ENCODE data around the gene ACTR8. TPM values are rescaled to one million over a fixed set of nuclear protein-coding genes. Genes with fewer than 3 reads are reported as not detected.

The ACTR8 gene
- total RNA-seq, 1 experiment from 2014 or later, result 35.2 TPM

- TF ChIP-seq, protein P1, sequence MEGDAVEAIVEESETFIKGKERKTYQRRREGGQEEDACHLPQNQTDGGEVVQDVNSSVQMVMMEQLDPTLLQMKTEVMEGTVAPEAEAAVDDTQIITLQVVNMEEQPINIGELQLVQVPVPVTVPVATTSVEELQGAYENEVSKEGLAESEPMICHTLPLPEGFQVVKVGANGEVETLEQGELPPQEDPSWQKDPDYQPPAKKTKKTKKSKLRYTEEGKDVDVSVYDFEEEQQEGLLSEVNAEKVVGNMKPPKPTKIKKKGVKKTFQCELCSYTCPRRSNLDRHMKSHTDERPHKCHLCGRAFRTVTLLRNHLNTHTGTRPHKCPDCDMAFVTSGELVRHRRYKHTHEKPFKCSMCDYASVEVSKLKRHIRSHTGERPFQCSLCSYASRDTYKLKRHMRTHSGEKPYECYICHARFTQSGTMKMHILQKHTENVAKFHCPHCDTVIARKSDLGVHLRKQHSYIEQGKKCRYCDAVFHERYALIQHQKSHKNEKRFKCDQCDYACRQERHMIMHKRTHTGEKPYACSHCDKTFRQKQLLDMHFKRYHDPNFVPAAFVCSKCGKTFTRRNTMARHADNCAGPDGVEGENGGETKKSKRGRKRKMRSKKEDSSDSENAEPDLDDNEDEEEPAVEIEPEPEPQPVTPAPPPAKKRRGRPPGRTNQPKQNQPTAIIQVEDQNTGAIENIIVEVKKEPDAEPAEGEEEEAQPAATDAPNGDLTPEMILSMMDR (IDR thresholded peaks at IDR 0.05; ENCODE audit: insufficient read depth in 1 of 2, low read depth in 1 of 2, low read length in 1 of 2, severe bottlenecking in 1 of 2, unreplicated experiment in 1 of 2), result no peak
- Histone ChIP-seq H3K36me3 (ENCODE audit: control insufficient read depth, insufficient read depth, low read length) (peaks cover 2% of the 10 kb centered on the region; the same call in 1 of the 2 replicates), H3K9me3 (no peaks in the 10 kb centered on the region), H3K27me3 (replicated peaks; ENCODE audit: control insufficient read depth, insufficient read depth, low read length) (no peaks in the 10 kb centered on the region), H3K4me1 (peaks cover 13% of the 10 kb centered on the region), H3K4me3 (ENCODE audit: low read depth, low read length) (peak overlapping the region; percentile 81)
- no peaks in the 10 kb centered on the region for H3K27me3 Mint-ChIP-seq (ENCODE audit: insufficient read depth, unreplicated experiment)
- no TSS peak for BruUV-seq (replicated peaks)
- H3K4me3 Mint-ChIP-seq (ENCODE audit: unreplicated experiment), result peak overlapping the region; percentile 93
- ChIA-PET POLR2A (interaction anchor here (0.6 kb wide), 1 partner anchor 11 kb away, joined by 8 read pairs; the partner anchor contains the start of gene SELENOK), CTCF (interaction anchor here (0.7 kb wide), 1 partner anchor 177 kb away, joined by 3 read pairs; no protein-coding TSS in a partner anchor)
- intact Hi-C loops (cut with micrococcal nuclease; ENCODE audit: unreplicated experiment), result loop anchor here (2.0 kb wide), 1 partner anchor 34 kb away; the partner anchor contains the start of genes CHDH and IL17RB
- H3K27ac Mint-ChIP-seq (ENCODE audit: unreplicated experiment), result peak overlapping the region; percentile 76
- no peaks in the 10 kb centered on the region for H3K9me3 Mint-ChIP-seq (ENCODE audit: unreplicated experiment)
- peaks cover 21% of the 10 kb centered on the region for H3K4me1 Mint-ChIP-seq (ENCODE audit: low read depth, unreplicated experiment)
- DNase-seq, result no peak
- peaks cover 47% of the 10 kb centered on the region for H3K36me3 Mint-ChIP-seq (ENCODE audit: insufficient read depth, unreplicated experiment)
Observed at GRCh38 chr3:53880396-53881345, 1.3 kb downstream of the ACTR8 start.

DNA sequence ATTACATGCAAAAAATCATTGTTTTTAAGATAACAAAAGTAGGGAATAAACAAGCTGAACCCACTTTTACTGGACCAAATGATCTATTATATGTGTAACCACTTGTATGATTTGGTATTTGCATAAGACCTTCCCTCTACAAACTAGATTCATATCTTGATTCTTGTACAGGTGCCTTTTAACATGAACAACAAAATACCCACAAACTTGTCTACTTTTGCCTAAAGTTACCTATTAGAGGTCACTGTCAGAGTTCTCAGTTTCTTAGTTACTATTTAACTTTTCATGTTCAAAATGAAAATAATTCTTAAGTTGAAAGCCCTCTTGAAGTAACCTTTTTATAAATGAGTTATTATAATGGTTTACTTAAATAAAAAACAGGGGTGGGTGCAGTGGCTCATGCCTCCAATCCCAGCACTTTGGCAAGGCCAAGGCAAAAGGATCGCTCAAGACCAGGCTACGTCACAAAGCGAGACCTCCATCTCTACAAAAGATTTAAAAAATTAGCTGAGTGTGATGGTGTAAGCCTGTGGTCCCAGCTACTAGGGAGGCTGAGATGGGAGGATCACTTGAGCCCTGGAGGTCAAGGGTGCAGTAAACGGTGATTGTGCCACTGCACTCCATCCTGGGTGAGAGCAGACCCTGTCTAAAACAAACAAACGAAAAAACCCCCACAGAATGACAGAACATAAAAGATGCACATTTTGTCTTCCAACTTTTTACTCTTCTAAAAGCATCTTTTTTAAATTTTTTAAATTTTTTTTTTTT lies 16.0 kb downstream of the ACTR8 start:
- TF ChIP-seq, protein P1 (IDR thresholded peaks at IDR 0.05; ENCODE audit: insufficient read depth in 1 of 2, low read depth in 1 of 2, low read length in 1 of 2, severe bottlenecking in 1 of 2, unreplicated experiment in 1 of 2), result no peak
- no peaks in the 10 kb centered on the region for H3K9me3 ChIP-seq
- no peaks in the 10 kb centered on the region for H3K9me3 Mint-ChIP-seq (ENCODE audit: unreplicated experiment)
- ChIA-PET POLR2A (no interaction called here), CTCF (no interaction called here)
- no peaks in the 10 kb centered on the region; the same call in none of the 2 replicates for H3K36me3 ChIP-seq (ENCODE audit: control insufficient read depth, insufficient read depth, low read length)
- peaks cover 43% of the 10 kb centered on the region for H3K36me3 Mint-ChIP-seq (ENCODE audit: insufficient read depth, unreplicated experiment)
- H3K27me3 ChIP-seq (replicated peaks; ENCODE audit: control insufficient read depth, insufficient read depth, low read length), result no peaks in the 10 kb centered on the region
- H3K4me1 ChIP-seq, result no peaks in the 10 kb centered on the region
- BruUV-seq (replicated peaks), result no TSS peak
- no peaks in the 10 kb centered on the region for H3K4me1 Mint-ChIP-seq (ENCODE audit: low read depth, unreplicated experiment)
- no peak overlapping the region for H3K27ac Mint-ChIP-seq (ENCODE audit: unreplicated experiment)
- intact Hi-C loops (cut with micrococcal nuclease; ENCODE audit: unreplicated experiment), result no loop called here
- no peak overlapping the region for H3K4me3 ChIP-seq (ENCODE audit: low read depth, low read length)
- H3K4me3 Mint-ChIP-seq (ENCODE audit: unreplicated experiment), result no peak overlapping the region
- DNase-seq, result no peak
- H3K27me3 Mint-ChIP-seq (ENCODE audit: insufficient read depth, unreplicated experiment), result no peaks in the 10 kb centered on the region

DNA sequence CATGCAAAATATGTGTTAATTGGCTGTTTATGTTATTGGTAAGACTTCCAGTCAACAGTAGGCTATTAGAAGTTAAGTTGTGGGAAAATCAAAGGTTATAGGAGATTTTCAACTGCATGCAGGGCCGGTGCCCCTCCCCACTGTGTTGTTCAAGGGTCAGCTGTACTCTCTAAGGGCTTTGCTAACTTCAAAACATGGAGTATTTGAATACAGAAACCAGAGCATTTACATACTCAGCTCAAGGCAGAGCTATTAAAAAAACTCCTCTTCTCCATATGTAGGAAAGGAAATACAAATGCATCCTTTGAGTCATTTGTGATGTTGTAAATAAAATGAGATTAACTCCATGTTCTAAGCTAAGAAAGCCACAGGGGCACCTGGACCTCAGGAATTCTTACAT lies 18.8 kb downstream of the ACTR8 start:
- no peak overlapping the region for H3K27ac Mint-ChIP-seq (ENCODE audit: unreplicated experiment)
- intact Hi-C loops (cut with micrococcal nuclease; ENCODE audit: unreplicated experiment), result no loop called here
- DNase-seq, result no peak
- POLR2A ChIA-PET, result no interaction called here
- CTCF ChIA-PET, result no interaction called here
- BruUV-seq (replicated peaks), result no TSS peak
- no peaks in the 10 kb centered on the region for H3K27me3 Mint-ChIP-seq (ENCODE audit: insufficient read depth, unreplicated experiment)
- TF ChIP-seq, protein P1 (IDR thresholded peaks at IDR 0.05; ENCODE audit: insufficient read depth in 1 of 2, low read depth in 1 of 2, low read length in 1 of 2, severe bottlenecking in 1 of 2, unreplicated experiment in 1 of 2), result no peak
- Histone ChIP-seq H3K4me1 (no peaks in the 10 kb centered on the region), H3K27me3 (replicated peaks; ENCODE audit: control insufficient read depth, insufficient read depth, low read length) (no peaks in the 10 kb centered on the region), H3K9me3 (no peaks in the 10 kb centered on the region), H3K36me3 (ENCODE audit: control insufficient read depth, insufficient read depth, low read length) (no peaks in the 10 kb centered on the region; the same call in 1 of the 2 replicates), H3K4me3 (ENCODE audit: low read depth, low read length) (no peak overlapping the region)
- H3K4me1 Mint-ChIP-seq (ENCODE audit: low read depth, unreplicated experiment), result no peaks in the 10 kb centered on the region
- H3K36me3 Mint-ChIP-seq (ENCODE audit: insufficient read depth, unreplicated experiment), result peaks cover 43% of the 10 kb centered on the region
- H3K4me3 Mint-ChIP-seq (ENCODE audit: unreplicated experiment), result no peak overlapping the region
- H3K9me3 Mint-ChIP-seq (ENCODE audit: unreplicated experiment), result no peaks in the 10 kb centered on the region

Measured in Caco-2 (cell line).